BE2C (cell line): ENCODE results near the gene PDHX.

Experiments
- DNase-seq: peaks from one replicate; pipeline ENCODE4 v3.0.0-alpha.2; 2020
- H3K27me3 ChIP-seq: fragments of 250-450 bp; sonication (Bioruptor Pico); 2 replicates; pipeline ENCODE4 v1.5.1; 2020; ENCODE audit warnings: mild to moderate bottlenecking
- H3K36me3 ChIP-seq: fragments of 250-450 bp; sonication (Bioruptor Pico); 2 replicates; pipeline ENCODE4 v1.5.1; 2020; ENCODE audit warnings: mild to moderate bottlenecking
- H3K4me1 ChIP-seq: fragments of 250-450 bp; sonication (Bioruptor Pico); 2 replicates; pipeline ENCODE4 v1.5.1; 2020
- H3K4me3 ChIP-seq: 2 replicates; pipeline ENCODE4 v1.5.1; 2011; ENCODE audit warnings: low read depth, low read length
- H3K9me3 ChIP-seq: fragments of 250-450 bp; sonication (Bioruptor Pico); 2 replicates; pipeline ENCODE4 v1.5.1; 2020
- CTCF ChIP-seq: IDR thresholded peaks from 2 replicates; pipeline ENCODE4 v1.5.1; 2012; ENCODE audit warnings: mild to moderate bottlenecking, low read depth, low read length

The PDHX gene

GRCh38 chr11:35043936-35044335, 127.5 kb downstream of the PDHX start:
- Histone ChIP-seq H3K27me3 (no peaks in the 10 kb centered on the region), H3K4me1 (peaks cover 10% of the 10 kb centered on the region; the same call in 1 of the 2 replicates), H3K9me3 (no peaks in the 10 kb centered on the region), H3K36me3 (no peaks in the 10 kb centered on the region), H3K4me3 (no peak overlapping the region)
- DNase-seq, result no peak
- TF ChIP-seq CTCF, result no peak

GRCh38 chr11:35045236-35045820, 128.9 kb downstream of the PDHX start:
- Histone ChIP-seq H3K4me3 (no peak overlapping the region), H3K4me1 (peaks cover 8% of the 10 kb centered on the region; the same call in 1 of the 2 replicates), H3K36me3 (no peaks in the 10 kb centered on the region), H3K9me3 (no peaks in the 10 kb centered on the region), H3K27me3 (no peaks in the 10 kb centered on the region)
- TF ChIP-seq CTCF, result no peak
- DNase-seq, result no peak
